ENCODE data around the gene UBE2E2.

The UBE2E2 gene

DNA sequence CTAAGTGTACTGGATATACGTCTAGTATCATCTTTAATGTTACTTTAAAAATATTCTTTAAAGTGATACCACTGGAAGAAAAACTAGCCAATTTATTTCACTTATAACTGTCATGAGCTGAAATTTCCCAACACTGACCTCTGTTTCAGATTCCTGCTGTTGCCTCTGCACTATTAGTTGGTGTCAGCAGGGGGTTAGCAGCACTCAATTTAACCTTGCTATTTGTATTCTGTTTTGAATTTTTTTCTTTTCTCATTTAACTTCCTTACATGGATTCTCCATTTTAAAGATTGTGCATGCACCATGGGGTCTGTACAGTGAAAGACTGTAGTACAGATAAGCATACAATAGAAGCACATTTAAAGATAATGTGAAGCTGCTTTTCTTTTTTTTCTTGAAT is 169.2 kb downstream of the UBE2E2 start:
- Histone ChIP-seq H3K36me3 (ENCODE audit: insufficient read depth, low read length) (no peaks in the 10 kb centered on the region), H3K4me1 (ENCODE audit: insufficient read depth, low read length) (peaks cover 13% of the 10 kb centered on the region; the same call in 1 of the 2 replicates), H3K9me3 (ENCODE audit: control insufficient read depth, insufficient read depth, low read length) (no peaks in the 10 kb centered on the region), H3K9ac (ENCODE audit: low read depth, low read length) (no peak overlapping the region)

DNA sequence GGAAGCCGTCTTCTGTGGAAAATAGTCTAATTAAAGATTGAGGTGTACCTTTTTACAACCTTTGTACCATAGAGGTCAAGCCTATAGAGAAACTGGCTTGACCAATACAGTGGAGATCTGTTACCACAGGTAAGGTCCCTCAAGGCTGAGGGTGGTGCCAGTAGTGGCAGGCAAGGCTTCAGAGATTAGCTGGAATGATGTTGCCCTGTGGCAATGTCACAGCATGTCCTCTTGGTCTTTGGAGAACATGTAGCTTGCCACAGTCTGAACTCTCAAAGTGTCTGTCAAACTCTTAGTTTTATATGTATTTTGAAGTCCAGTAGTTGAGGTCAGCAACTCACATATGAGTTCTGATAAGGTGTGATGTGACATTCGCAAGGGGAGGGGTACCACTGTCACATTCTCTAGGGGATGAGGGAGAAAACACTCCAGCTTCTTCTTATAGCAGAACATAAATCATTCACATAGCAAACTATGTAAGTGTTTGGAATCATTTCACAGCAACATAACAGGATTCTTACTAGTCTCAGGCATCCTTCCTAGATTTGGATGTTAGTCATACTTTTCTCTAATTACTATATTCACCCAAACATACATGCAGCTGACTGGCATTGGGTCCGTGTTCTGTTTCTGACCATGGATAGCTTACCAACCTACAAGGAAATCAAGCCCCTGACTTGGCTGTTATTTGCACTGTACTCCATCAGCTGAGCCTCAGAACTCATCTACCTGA is 173.6 kb downstream of the UBE2E2 start:
- Histone ChIP-seq H3K36me3 (ENCODE audit: insufficient read depth, low read length) (no peaks in the 10 kb centered on the region), H3K9ac (ENCODE audit: low read depth, low read length) (no peak overlapping the region), H3K4me1 (ENCODE audit: insufficient read depth, low read length) (peaks cover 13% of the 10 kb centered on the region; the same call in 1 of the 2 replicates), H3K9me3 (ENCODE audit: control insufficient read depth, insufficient read depth, low read length) (no peaks in the 10 kb centered on the region)

DNA sequence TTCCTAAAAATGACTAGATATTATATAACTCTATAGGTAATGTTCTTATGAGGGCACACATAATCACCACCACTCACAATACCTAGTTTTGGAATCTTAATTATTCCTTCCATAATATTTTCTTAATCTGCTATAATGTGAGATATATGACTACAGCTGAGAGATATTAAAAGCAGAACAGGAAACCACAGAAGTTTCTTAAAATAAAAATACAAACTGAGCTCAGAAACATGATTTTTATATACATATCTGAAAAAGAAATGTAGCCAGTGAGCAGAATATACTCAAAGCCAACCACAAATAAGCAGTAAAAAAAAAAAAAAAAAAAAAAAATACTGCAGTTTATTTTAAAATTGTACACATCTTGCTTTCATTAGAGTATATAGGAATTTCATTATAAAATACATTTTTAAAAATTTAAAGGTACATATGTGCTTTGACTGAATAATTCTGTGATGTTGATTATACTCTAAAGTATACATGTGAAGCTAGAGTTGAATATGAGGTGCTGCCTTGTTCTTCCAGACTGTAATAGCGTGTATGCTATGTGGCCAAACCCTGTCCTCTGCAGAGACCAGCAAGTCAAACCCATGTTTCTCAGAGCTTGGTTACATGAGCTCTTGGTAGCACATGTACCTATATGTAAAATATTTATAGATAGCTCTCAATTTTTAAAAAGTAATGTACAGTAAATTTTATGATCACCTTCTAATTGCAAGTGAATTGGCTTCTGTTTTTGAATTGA is 175.0 kb downstream of the UBE2E2 start:
- H3K4me1 ChIP-seq (ENCODE audit: insufficient read depth, low read length), result peaks cover 3% of the 10 kb centered on the region; the same call in 1 of the 2 replicates
- no peaks in the 10 kb centered on the region for H3K9me3 ChIP-seq (ENCODE audit: control insufficient read depth, insufficient read depth, low read length)
- H3K9ac ChIP-seq (ENCODE audit: low read depth, low read length), result no peak overlapping the region
- no peaks in the 10 kb centered on the region for H3K36me3 ChIP-seq (ENCODE audit: insufficient read depth, low read length)

DNA sequence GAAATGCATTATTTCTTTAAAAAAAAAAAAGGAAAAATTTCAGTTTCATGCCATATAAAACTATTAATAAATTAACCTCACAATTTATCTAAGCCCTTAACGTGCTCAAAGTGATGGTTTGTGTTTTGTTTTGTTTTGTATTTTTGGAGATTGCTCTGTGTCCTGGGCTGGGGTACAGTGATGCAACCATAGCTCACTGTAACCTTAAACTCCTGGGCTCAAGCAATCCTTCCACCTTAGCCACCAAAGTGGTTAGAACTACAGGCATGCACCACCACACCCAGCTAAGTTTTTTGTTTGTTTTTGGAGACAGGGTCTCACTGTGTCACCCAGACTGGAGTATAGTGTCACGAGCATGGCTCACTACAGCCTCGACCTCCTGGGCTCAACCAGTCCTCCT is 180.7 kb downstream of the UBE2E2 start:
- H3K36me3 ChIP-seq (ENCODE audit: insufficient read depth, low read length), result no peaks in the 10 kb centered on the region
- no peaks in the 10 kb centered on the region for H3K9me3 ChIP-seq (ENCODE audit: control insufficient read depth, insufficient read depth, low read length)
- H3K4me1 ChIP-seq (ENCODE audit: insufficient read depth, low read length), result peaks cover 10% of the 10 kb centered on the region
- H3K9ac ChIP-seq (ENCODE audit: low read depth, low read length), result no peak overlapping the region

DNA sequence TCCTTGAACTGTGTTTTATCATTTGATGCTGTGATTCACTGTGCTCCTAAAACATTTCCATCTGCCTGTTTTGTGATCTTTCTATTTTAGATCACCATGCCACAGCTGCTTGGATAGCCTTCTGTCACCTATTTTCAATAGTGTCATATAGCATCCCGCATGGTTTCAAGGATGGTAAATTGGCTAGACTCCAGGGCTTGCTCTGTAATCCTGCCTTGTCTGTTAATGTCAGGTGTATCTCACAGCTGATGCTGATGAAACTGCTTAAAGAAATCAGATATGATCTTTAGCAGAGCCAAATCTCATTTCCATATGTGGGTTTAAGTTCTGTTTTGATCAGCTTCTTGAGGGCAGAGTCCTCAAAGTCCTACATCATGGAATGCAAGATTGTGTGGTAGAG is 182.2 kb downstream of the UBE2E2 start:
- Histone ChIP-seq H3K9ac (ENCODE audit: low read depth, low read length) (no peak overlapping the region), H3K36me3 (ENCODE audit: insufficient read depth, low read length) (no peaks in the 10 kb centered on the region), H3K4me1 (ENCODE audit: insufficient read depth, low read length) (peaks cover 20% of the 10 kb centered on the region), H3K9me3 (ENCODE audit: control insufficient read depth, insufficient read depth, low read length) (no peaks in the 10 kb centered on the region)

DNA sequence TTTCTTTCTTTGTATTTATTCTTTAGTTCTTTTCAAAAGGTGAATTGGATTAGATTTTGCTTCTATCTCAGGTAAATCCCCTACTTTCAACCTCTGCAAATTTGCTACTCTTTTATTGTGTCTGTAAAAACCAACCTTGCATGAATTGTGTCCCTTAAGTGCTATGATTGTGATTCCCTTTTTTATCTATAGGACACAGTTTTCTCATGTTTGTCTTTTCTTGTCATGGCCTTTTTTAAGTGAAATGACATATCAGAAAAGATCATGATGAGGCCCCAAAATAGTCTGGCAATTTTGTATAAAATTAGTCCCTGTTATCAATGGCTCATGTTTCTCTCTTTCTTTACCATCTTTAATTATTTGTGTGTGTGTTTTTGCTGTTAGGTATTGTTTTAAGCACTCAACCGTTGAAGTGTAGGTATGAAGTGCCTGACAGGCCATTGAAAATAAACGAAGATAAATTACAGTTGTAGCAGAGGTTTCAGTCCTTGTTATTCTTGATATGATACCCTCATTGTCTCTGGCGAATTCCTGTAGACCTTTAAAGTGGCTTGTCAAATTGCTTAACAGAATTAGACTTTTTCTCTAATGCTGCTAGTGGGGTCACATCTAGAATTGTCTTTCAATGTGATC is 184.3 kb downstream of the UBE2E2 start:
- Histone ChIP-seq H3K9ac (ENCODE audit: low read depth, low read length) (no peak overlapping the region), H3K9me3 (ENCODE audit: control insufficient read depth, insufficient read depth, low read length) (no peaks in the 10 kb centered on the region), H3K4me1 (ENCODE audit: insufficient read depth, low read length) (peaks cover 20% of the 10 kb centered on the region), H3K36me3 (ENCODE audit: insufficient read depth, low read length) (no peaks in the 10 kb centered on the region)

DNA sequence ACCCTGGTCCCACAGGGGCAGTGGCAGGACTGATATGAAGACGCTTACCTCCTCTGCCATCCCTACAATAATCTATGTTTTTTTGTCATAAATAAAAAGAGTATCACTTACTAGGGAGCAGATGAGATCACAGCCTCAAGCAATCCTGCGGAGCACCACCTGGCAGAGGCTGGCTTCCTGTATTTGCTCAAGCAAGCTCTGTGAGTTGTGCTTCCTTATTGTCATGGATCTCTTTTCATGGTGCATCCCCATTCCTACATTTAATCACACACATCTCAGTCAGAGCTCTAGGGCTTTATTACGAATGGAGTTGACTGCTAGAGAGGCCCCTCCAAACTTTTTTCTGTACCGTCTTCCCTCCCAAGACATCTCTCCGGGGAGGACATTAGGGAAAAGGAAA is 186.0 kb downstream of the UBE2E2 start:
- H3K9ac ChIP-seq (ENCODE audit: low read depth, low read length), result no peak overlapping the region
- H3K4me1 ChIP-seq (ENCODE audit: insufficient read depth, low read length), result peaks cover 20% of the 10 kb centered on the region
- no peaks in the 10 kb centered on the region for H3K9me3 ChIP-seq (ENCODE audit: control insufficient read depth, insufficient read depth, low read length)
- no peaks in the 10 kb centered on the region for H3K36me3 ChIP-seq (ENCODE audit: insufficient read depth, low read length)

DNA sequence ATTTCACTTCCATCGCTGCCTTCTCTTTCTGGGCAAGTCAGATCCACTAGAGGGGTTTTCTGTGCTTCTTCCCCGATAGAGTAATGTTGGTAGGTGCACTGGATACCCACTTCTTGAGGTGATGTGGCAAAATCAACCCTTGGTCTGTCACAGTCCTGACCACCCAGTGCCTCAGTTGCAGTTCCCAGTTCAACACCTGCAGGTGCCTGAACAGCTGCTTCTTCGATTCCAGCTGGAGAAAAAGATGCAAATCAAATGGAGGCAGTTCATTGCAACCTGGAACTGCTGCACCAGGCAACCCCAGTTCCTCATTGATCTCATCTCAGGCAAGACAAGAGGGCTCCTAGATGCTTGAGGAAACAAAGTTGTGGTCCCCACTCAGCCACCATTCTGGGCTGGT is 186.6 kb downstream of the UBE2E2 start:
- Histone ChIP-seq H3K9ac (ENCODE audit: low read depth, low read length) (no peak overlapping the region), H3K9me3 (ENCODE audit: control insufficient read depth, insufficient read depth, low read length) (no peaks in the 10 kb centered on the region), H3K4me1 (ENCODE audit: insufficient read depth, low read length) (peaks cover 20% of the 10 kb centered on the region), H3K36me3 (ENCODE audit: insufficient read depth, low read length) (no peaks in the 10 kb centered on the region)

DNA sequence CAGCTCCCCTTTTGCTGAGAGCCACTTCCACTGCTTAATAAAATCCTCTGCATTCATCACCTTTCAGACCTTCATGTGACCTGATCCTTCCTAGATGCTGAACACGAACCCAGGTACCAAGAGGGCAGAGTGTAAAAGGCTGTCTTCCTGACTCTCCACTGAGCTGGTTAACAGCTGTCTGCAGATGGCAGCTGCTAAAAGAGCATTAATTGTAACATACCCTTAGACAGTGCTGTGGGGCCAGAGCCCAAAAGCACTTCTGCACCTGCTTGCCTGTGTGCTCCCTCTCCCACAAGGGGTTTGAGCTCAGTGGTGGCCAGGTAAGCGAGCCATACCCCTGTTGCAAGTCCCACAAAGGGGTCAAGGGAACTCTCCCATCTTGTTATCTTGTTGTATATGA is 187.3 kb downstream of the UBE2E2 start:
- no peaks in the 10 kb centered on the region for H3K9me3 ChIP-seq (ENCODE audit: control insufficient read depth, insufficient read depth, low read length)
- no peak overlapping the region for H3K9ac ChIP-seq (ENCODE audit: low read depth, low read length)
- peaks cover 18% of the 10 kb centered on the region for H3K4me1 ChIP-seq (ENCODE audit: insufficient read depth, low read length)
- H3K36me3 ChIP-seq (ENCODE audit: insufficient read depth, low read length), result no peaks in the 10 kb centered on the region

DNA sequence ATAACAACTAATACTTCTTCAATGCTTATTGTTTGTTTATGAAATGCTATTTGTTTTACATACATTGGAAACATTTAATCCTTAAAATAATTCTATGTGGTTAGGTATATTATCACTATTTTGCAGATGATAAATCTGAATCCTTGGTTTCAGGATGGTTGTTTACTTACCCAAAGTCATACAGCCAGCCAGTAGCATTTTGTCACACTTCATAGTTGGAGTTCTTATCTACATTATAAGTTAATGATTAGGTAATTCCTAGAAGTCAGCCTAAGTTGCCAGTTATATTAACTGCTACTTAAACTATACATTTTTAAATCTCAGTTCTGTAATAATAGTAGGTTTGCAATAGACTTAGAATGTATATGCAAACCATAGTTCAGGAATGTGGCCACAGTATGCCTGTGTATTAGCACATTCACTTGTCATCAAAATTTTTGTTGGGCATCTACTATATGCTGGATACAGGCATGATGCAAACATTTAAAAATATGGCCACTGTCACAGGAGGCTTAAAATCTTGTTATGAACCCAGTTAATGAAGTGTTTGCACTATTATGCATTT is 187.9 kb downstream of the UBE2E2 start:
- H3K36me3 ChIP-seq (ENCODE audit: insufficient read depth, low read length), result no peaks in the 10 kb centered on the region
- H3K9ac ChIP-seq (ENCODE audit: low read depth, low read length), result no peak overlapping the region
- H3K4me1 ChIP-seq (ENCODE audit: insufficient read depth, low read length), result peaks cover 15% of the 10 kb centered on the region
- H3K9me3 ChIP-seq (ENCODE audit: control insufficient read depth, insufficient read depth, low read length), result no peaks in the 10 kb centered on the region

DNA sequence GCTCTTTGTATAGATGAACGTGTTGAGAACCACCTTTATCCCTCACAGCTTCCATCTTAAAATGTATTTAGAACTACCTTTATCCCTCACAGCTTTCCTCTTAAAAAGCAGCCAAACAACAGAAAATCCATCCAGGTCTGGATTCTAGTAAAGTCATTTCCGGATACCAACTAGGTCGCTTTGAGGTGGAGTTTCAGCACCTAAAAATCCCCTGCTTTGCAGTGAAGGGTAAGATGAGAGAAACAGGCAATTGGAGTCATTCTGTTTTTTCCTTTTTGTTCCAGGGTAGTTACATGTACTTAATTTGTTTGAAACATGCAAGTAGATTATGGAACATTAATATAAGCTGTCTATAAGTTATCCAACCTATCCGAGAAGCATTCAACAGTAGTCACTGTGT is 192.0 kb downstream of the UBE2E2 start:
- Histone ChIP-seq H3K9me3 (ENCODE audit: control insufficient read depth, insufficient read depth, low read length) (no peaks in the 10 kb centered on the region), H3K4me1 (ENCODE audit: insufficient read depth, low read length) (no peaks in the 10 kb centered on the region), H3K36me3 (ENCODE audit: insufficient read depth, low read length) (no peaks in the 10 kb centered on the region), H3K9ac (ENCODE audit: low read depth, low read length) (no peak overlapping the region)

DNA sequence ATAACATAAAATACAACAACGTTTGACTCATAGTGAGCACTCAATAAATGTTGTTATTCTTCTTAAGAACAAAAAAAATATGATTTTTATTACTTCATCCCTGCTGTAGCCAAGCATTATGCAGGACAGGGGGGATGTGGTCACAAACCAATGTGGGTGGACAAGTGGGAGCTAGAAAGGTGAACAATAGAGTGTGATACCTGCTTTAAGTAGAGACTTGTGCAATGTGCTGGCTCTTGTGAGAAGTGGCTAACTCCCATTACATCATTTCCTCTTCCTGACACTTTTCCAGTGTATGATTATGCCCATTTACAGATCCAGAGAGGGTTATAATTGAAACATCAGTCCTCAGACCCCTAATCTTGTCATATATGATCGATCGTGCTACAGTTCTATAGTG is 193.6 kb downstream of the UBE2E2 start:
- H3K9me3 ChIP-seq (ENCODE audit: control insufficient read depth, insufficient read depth, low read length), result no peaks in the 10 kb centered on the region
- H3K36me3 ChIP-seq (ENCODE audit: insufficient read depth, low read length), result no peaks in the 10 kb centered on the region
- H3K9ac ChIP-seq (ENCODE audit: low read depth, low read length), result no peak overlapping the region
- no peaks in the 10 kb centered on the region for H3K4me1 ChIP-seq (ENCODE audit: insufficient read depth, low read length)

DNA sequence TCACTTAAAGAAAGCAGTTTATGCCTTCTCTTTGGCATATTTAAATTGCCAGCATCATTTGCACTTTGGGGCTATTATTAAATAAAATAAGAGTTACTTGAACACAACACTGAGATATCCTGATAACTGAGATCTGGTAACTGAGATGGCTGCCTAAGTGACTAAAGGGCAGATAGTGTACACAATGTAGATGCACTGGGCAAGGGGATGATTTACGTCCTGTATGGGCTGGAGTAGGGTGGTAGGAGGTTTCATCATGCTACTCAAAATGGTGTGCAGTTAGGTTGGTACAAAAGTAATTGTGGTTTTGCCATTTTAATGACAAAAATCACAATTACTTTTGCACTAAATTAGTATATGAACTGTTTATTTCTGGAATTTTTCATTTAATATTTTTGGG is 196.1 kb downstream of the UBE2E2 start:
- Histone ChIP-seq H3K36me3 (ENCODE audit: insufficient read depth, low read length) (no peaks in the 10 kb centered on the region), H3K9me3 (ENCODE audit: control insufficient read depth, insufficient read depth, low read length) (no peaks in the 10 kb centered on the region), H3K9ac (ENCODE audit: low read depth, low read length) (no peak overlapping the region), H3K4me1 (ENCODE audit: insufficient read depth, low read length) (no peaks in the 10 kb centered on the region)

DNA sequence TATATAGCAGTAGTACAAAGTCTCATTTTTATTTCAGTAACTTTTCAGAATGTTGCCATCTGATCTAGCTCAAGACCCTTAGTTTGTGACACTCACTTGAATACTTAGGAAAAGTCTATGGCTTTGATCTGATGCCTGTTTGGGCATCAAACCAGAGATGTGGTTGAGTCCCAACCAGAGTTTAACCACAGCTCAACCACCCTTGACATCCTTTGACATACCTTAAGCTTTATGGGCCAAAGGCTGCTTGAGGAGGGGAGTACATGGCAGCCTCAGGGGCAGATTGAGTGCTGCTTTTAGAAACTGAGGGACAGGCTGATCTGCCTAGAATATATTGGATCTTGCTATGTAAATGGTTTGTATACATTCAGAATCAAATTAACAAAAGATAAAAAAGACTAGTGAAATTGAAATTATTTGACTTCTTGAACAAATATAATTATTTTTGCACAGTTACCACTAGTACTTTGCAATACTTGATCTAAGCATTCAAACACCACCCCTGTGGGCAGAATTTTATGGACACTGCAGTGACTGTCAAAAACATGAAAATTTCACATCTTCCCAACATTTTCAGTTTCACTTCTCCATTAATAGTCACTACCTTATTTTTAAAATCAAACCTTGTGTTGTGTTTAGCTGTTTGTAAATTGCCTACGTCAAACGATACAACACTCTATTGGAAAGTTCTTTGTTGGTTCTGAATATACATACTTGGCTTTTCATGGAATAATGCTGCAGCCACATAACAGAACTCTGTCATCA is 199.8 kb downstream of the UBE2E2 start:
- Histone ChIP-seq H3K9ac (ENCODE audit: low read depth, low read length) (no peak overlapping the region), H3K4me1 (ENCODE audit: insufficient read depth, low read length) (peaks cover 9% of the 10 kb centered on the region; the same call in 1 of the 2 replicates), H3K9me3 (ENCODE audit: control insufficient read depth, insufficient read depth, low read length) (no peaks in the 10 kb centered on the region), H3K36me3 (ENCODE audit: insufficient read depth, low read length) (no peaks in the 10 kb centered on the region)

Measured in ES-I3 (cell line).